Vagina (tissue), 2 donors: ENCODE results near the gene MXD4.

Experiments
- POLR2A ChIP-seq, 2 donors: fragments of 450-650 bp; IDR thresholded peaks; one replicate each; pipeline ENCODE4 v1.6.1; 2017; ENCODE audit warnings: antibody characterized with exemption in 2 of 2, mild to moderate bottlenecking in 2 of 2, moderate library complexity in 2 of 2
- POLR2AphosphoS5 ChIP-seq, 2 donors: sonication (generic); formaldehyde crosslinking; IDR thresholded peaks; one replicate each; pipeline ENCODE4 v1.9.0; 2017; ENCODE audit warnings: antibody characterized with exemption in 2 of 2, mild to moderate bottlenecking in 2 of 2, low read depth in 1 of 2; ENCODE audit not compliant: insufficient read depth in 1 of 2
- TF ChIP-seq, protein P1 (sequence below), 3 experiments: fragments of 450-650 bp in 2 of 3; fragments of 200-600 bp in 1 of 3; sonication (generic) in 1 of 3; IDR thresholded peaks; one replicate each; pipeline ENCODE4 v1.5.1; 2017 to 2019; ENCODE audit warnings: antibody characterized with exemption in 3 of 3, mild to moderate bottlenecking in 2 of 3, moderate library complexity in 2 of 3

DNA sequence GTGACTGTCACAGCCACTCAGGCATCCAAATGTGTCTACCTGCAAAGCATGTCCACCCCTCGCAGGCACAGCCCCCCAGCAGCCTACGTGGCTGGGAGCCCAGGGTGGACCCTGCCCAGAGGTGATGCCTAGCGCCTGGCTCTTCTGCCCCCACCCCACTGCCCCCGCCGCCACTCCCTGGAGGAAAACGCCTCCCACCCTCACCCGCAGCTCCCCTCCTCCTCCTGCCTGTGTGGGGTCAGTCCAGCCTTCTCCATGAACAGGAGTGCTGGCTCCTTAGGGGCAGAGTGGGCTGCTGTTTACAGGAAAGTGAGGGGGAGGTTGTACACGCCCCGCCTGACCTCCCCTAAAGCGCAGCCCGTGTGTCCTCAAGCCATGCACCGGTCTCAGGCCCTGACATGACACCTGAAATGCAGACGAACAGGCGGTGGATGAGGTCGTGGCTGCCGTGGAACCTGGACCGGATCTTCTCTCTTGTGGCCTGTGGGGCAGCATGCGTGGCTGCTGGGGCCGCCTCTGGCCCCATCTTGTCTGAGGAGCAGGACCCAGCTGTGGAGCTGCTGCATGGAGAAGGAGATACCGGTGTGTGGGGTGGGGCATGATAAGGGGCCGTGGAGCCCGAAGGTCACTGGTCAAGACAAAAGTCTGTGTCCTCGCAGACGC, 11.9 kb upstream of the MXD4 start:
- TF ChIP-seq, protein P1, sequence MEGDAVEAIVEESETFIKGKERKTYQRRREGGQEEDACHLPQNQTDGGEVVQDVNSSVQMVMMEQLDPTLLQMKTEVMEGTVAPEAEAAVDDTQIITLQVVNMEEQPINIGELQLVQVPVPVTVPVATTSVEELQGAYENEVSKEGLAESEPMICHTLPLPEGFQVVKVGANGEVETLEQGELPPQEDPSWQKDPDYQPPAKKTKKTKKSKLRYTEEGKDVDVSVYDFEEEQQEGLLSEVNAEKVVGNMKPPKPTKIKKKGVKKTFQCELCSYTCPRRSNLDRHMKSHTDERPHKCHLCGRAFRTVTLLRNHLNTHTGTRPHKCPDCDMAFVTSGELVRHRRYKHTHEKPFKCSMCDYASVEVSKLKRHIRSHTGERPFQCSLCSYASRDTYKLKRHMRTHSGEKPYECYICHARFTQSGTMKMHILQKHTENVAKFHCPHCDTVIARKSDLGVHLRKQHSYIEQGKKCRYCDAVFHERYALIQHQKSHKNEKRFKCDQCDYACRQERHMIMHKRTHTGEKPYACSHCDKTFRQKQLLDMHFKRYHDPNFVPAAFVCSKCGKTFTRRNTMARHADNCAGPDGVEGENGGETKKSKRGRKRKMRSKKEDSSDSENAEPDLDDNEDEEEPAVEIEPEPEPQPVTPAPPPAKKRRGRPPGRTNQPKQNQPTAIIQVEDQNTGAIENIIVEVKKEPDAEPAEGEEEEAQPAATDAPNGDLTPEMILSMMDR (IDR thresholded peaks at IDR 0.05), result no peak
- TF ChIP-seq POLR2AphosphoS5 (IDR thresholded peaks at IDR 0.05; ENCODE audit: insufficient read depth in 1 of 2, low read depth in 1 of 2), result no peak
- TF ChIP-seq POLR2A (IDR thresholded peaks at IDR 0.05), result no peak
